GM13976 (cell line): ENCODE measurements around the gene APLN.

Source experiments
- DNase-seq: peaks from one replicate; pipeline ENCODE4 v3.0.0; 2012; ENCODE audit warnings: low spot score
- in situ Hi-C: fragments of 300-500 bp; cut with MboI; formaldehyde crosslinking; loops from one replicate; pipeline ENCODE4 v1.12.0; 2022; ENCODE audit warnings: low sequenced_read_pairs, mixed read lengths, inconsistent platforms; ENCODE audit not compliant: unreplicated experiment
- TF ChIP-seq, protein P1 (sequence below): IDR thresholded peaks from 2 replicates; pipeline ENCODE4 v1.5.1; 2012; ENCODE audit warnings: borderline replicate concordance, mild to moderate bottlenecking; ENCODE audit not compliant: insufficient read depth; ENCODE audit errors: extremely low read depth, missing control alignments, control extremely low read depth

APLN gene

GRCh38 chrX:129646566-129647417 is 8.0 kb downstream of the APLN start:
- in situ Hi-C loops, result no loop called here
- TF ChIP-seq, protein P1, sequence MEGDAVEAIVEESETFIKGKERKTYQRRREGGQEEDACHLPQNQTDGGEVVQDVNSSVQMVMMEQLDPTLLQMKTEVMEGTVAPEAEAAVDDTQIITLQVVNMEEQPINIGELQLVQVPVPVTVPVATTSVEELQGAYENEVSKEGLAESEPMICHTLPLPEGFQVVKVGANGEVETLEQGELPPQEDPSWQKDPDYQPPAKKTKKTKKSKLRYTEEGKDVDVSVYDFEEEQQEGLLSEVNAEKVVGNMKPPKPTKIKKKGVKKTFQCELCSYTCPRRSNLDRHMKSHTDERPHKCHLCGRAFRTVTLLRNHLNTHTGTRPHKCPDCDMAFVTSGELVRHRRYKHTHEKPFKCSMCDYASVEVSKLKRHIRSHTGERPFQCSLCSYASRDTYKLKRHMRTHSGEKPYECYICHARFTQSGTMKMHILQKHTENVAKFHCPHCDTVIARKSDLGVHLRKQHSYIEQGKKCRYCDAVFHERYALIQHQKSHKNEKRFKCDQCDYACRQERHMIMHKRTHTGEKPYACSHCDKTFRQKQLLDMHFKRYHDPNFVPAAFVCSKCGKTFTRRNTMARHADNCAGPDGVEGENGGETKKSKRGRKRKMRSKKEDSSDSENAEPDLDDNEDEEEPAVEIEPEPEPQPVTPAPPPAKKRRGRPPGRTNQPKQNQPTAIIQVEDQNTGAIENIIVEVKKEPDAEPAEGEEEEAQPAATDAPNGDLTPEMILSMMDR, result no peak
- no peak for DNase-seq

- in situ Hi-C loops, result no loop called here
- TF ChIP-seq, protein P1, result no peak
- no peak for DNase-seq
Observed at GRCh38 chrX:129642641-129643040, 12.1 kb downstream of the APLN start.

GRCh38 chrX:129641941-129642340 is 12.8 kb downstream of the APLN start:
- in situ Hi-C loops, result no loop called here
- TF ChIP-seq, protein P1, result no peak
- no peak for DNase-seq

DNA sequence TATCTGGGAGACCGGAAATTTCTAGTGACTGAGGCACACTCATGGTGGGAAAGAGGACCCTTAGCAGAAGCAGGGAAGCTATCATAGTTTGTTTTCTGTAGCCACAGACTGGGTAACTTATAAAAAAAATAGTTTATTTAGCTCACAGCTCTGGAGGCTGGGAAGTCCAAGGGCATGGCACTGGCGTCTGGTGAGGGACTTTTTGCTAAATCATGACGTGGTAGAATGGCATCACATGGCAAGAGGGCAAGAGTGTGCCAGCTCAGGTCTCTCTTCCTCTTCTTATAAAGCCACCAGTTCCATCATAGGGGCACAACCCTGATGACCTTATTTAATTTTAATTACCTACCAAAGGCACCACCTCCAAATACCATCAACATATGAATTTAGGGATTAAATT is 13.3 kb downstream of the APLN start:
- DNase-seq, result no peak
- in situ Hi-C loops, result no loop called here
- TF ChIP-seq, protein P1, result no peak

GRCh38 chrX:129640737-129641136 is 14.0 kb downstream of the APLN start:
- DNase-seq, result no peak
- TF ChIP-seq, protein P1, result no peak
- in situ Hi-C loops, result no loop called here

GRCh38 chrX:129638917-129639316 is 15.8 kb downstream of the APLN start:
- DNase-seq, result no peak
- TF ChIP-seq, protein P1, result no peak
- in situ Hi-C loops, result no loop called here
